IMR-90 (cell line): ENCODE measurements around the gene ETF1. TPM values are rescaled to one million over a fixed set of nuclear protein-coding genes. Genes with fewer than 3 reads are reported as not detected.

Experiments used
- ATAC-seq: fragments of 200-7000 bp; cut with Tn5 transposase; 2 replicates; pipeline ENCODE4 v1.9.1; 2020; ENCODE audit warnings: low read depth, mild to moderate bottlenecking, moderate library complexity
- BruUV-seq: library from RNA; stranded (reverse); fragments of 400-500 nt; replicated peaks from 2 replicates; lab custom pipeline; 2021; lab: Mats Ljungman, UMichigan
- CTCF ChIA-PET: fragments of 300-600 bp; formaldehyde crosslinking; extraction: SDS; loops from one replicate; lab custom pipeline; 2021; ENCODE audit warnings: antibody characterized with exemption; lab: Yijun Ruan, JAX
- POLR2A ChIA-PET: fragments of 300-600 bp; sonication (Branson Sonifier 250); formaldehyde crosslinking; loops from one replicate; lab custom pipeline; 2022; ENCODE audit warnings: antibody characterized with exemption; ENCODE audit not compliant: unreplicated experiment; lab: Charles Lee
- DNase-seq: peaks from one replicate; pipeline ENCODE4 v3.0.0; 2013
- H2AFZ ChIP-seq: replicated peaks from 2 replicates; pipeline ENCODE3; 2013; ENCODE audit warnings: low read length, mild to moderate bottlenecking; ENCODE audit not compliant: poor library complexity
- H2AK5ac ChIP-seq: 2 replicates; pipeline ENCODE4 v1.6.1; 2013; ENCODE audit warnings: low read depth, low read length, inconsistent platforms
- H2AK9ac ChIP-seq: replicated peaks from 2 replicates; pipeline ENCODE3; 2013; ENCODE audit warnings: mild to moderate bottlenecking, low read depth, low read length, moderate library complexity; ENCODE audit not compliant: poor library complexity
- H2BK120ac ChIP-seq: 2 replicates; pipeline ENCODE4 v1.6.1; 2013; ENCODE audit warnings: low read depth, low read length, inconsistent platforms
- H2BK15ac ChIP-seq: 3 replicates; pipeline ENCODE4 v1.6.1; 2013; ENCODE audit warnings: low read depth, low read length, inconsistent platforms
- H2BK20ac ChIP-seq: 2 replicates; pipeline ENCODE4 v1.6.1; 2013; ENCODE audit warnings: low read depth, mild to moderate bottlenecking, inconsistent platforms, low read length, moderate library complexity
- H2BK5ac ChIP-seq: 2 replicates; pipeline ENCODE4 v1.6.1; 2013; ENCODE audit warnings: mild to moderate bottlenecking, low read depth, low read length, inconsistent platforms; ENCODE audit not compliant: poor library complexity, severe bottlenecking
- H3K14ac ChIP-seq: replicated peaks from 2 replicates; pipeline ENCODE4 v1.6.1; 2013; ENCODE audit warnings: low read depth, low read length, inconsistent platforms
- H3K18ac ChIP-seq: 2 replicates; pipeline ENCODE4 v1.6.1; 2013; ENCODE audit warnings: low read depth, low read length, control low read depth
- H3K23ac ChIP-seq: 2 replicates; pipeline ENCODE4 v1.6.1; 2013; ENCODE audit warnings: low read depth, low read length, inconsistent platforms
- H3K27ac ChIP-seq: 2 replicates; pipeline ENCODE4 v1.5.1; 2013; ENCODE audit warnings: mild to moderate bottlenecking, control low read depth, low read length; ENCODE audit not compliant: insufficient read depth
- H3K27me3 ChIP-seq: 2 replicates; pipeline ENCODE4 v1.6.1; 2013; ENCODE audit warnings: low read length; ENCODE audit not compliant: control insufficient read depth, insufficient read depth
- H3K36me3 ChIP-seq: 2 replicates; pipeline ENCODE4 v1.6.1; 2013; ENCODE audit warnings: low read length, mixed read lengths; ENCODE audit not compliant: control insufficient read depth, insufficient read depth
- H3K4ac ChIP-seq: 2 replicates; pipeline ENCODE4 v1.6.1; 2013; ENCODE audit warnings: low read depth, low read length, inconsistent platforms
- H3K4me1 ChIP-seq: 2 replicates; pipeline ENCODE4 v1.6.1; 2013; ENCODE audit warnings: low read length, mixed read lengths; ENCODE audit not compliant: control insufficient read depth, insufficient read depth
- H3K4me2 ChIP-seq: 2 replicates; pipeline ENCODE4 v1.6.1; 2013; ENCODE audit warnings: low read depth, mild to moderate bottlenecking, control low read depth, low read length, moderate library complexity
- H3K4me3 ChIP-seq: 2 replicates; pipeline ENCODE4 v1.5.1; 2013; ENCODE audit warnings: low read depth, mild to moderate bottlenecking, control low read depth, low read length, moderate library complexity; ENCODE audit not compliant: insufficient read depth
- H3K56ac ChIP-seq: 2 replicates; pipeline ENCODE4 v1.6.1; 2013; ENCODE audit warnings: low read length, inconsistent platforms; ENCODE audit not compliant: insufficient read depth; ENCODE audit errors: extremely low read depth
- H3K79me1 ChIP-seq, 2 experiments: 2 replicates each; pipeline ENCODE4 v1.6.1; 2013; ENCODE audit warnings: low read length in 2 of 2, inconsistent platforms in 1 of 2, low read depth in 1 of 2
- H3K9ac ChIP-seq: 2 replicates; pipeline ENCODE4 v1.6.1; 2013; ENCODE audit warnings: low read depth, low read length, control low read depth
- H3K9me1 ChIP-seq: 2 replicates; pipeline ENCODE4 v1.6.1; 2013; ENCODE audit warnings: low read length, inconsistent platforms; ENCODE audit not compliant: insufficient read depth
- H3K9me3 ChIP-seq: 2 replicates; pipeline ENCODE4 v1.6.1; 2013; ENCODE audit warnings: low read length; ENCODE audit not compliant: control insufficient read depth, insufficient read depth
- H4K20me1 ChIP-seq: 2 replicates; pipeline ENCODE4 v1.6.1; 2013; ENCODE audit warnings: low read length, inconsistent platforms; ENCODE audit not compliant: insufficient read depth
- H4K5ac ChIP-seq: 2 replicates; pipeline ENCODE4 v1.6.1; 2013; ENCODE audit warnings: mild to moderate bottlenecking, low read depth, low read length, control low read depth
- H4K8ac ChIP-seq, 2 experiments: 2 replicates each; pipeline ENCODE4 v1.6.1; 2013; ENCODE audit warnings: low read depth in 2 of 2, low read length in 2 of 2, control low read depth in 1 of 2, inconsistent platforms in 1 of 2
- H4K91ac ChIP-seq: 2 replicates; pipeline ENCODE4 v1.6.1; 2013; ENCODE audit warnings: low read depth, low read length, inconsistent platforms; ENCODE audit not compliant: insufficient read depth
- MAFK ChIP-seq: IDR thresholded peaks from 2 replicates; pipeline ENCODE4 v1.6.1; 2012; ENCODE audit warnings: low read depth, low read length, improper control_type of control experiment
- NFE2L2 ChIP-seq: fragments of 150-350 bp; IDR thresholded peaks from 2 replicates; pipeline ENCODE4 v1.6.1; 2016; ENCODE audit warnings: low read depth, mild to moderate bottlenecking, low read length
- WGBS, 2 experiments: methylation state at CpG; one replicate each; pipeline versions ENCODE4 v1.1.5 to v1.1.7; 2013; ENCODE audit warnings: missing lambda C conversion rate in 2 of 2; ENCODE audit not compliant: insufficient read length in 1 of 2; ENCODE audit errors: extremely low coverage in 2 of 2; 5-methylcytosine and 5-hydroxymethylcytosine counted together
- dilution Hi-C: fragments of 300-500 bp; cut with HindIII; formaldehyde crosslinking; loops from one replicate; pipeline ENCODE4 v1.14.3; 2018; ENCODE audit warnings: low sequenced_read_pairs; ENCODE audit not compliant: unreplicated experiment
- in situ Hi-C: fragments of 300-500 bp; cut with MboI; formaldehyde crosslinking; loops from 3 replicates; pipeline ENCODE4 v1.14.3; 2019; ENCODE audit warnings: low sequenced_read_pairs, inconsistent platforms, mixed read lengths
- intact Hi-C: fragments of 100-400 bp; cut with micrococcal nuclease; formaldehyde crosslinking; loops from 2 replicates; pipeline ENCODE4 v1.10.0; 2022
- polyA plus RNA-seq, 3 experiments: library from polyadenylated mRNA; depleted of rRNA; stranded (reverse); fragments of >200 nt; gene quantifications; 2 replicates each; pipeline ENCODE4 v1.2.3, GENCODE V29; 2012; ENCODE audit warnings: low replicate concordance in 1 of 3
- total RNA-seq: library from RNA; depleted of rRNA; stranded (reverse); fragments of >200 nt; gene quantifications from 2 replicates; pipeline ENCODE4 v1.2.3, GENCODE V29; 2012

ETF1 gene
- total and polyA plus RNA-seq, 2 of the 4 experiments (the other 2 are of a cell fraction), result 53.2 to 126 TPM

DNA sequence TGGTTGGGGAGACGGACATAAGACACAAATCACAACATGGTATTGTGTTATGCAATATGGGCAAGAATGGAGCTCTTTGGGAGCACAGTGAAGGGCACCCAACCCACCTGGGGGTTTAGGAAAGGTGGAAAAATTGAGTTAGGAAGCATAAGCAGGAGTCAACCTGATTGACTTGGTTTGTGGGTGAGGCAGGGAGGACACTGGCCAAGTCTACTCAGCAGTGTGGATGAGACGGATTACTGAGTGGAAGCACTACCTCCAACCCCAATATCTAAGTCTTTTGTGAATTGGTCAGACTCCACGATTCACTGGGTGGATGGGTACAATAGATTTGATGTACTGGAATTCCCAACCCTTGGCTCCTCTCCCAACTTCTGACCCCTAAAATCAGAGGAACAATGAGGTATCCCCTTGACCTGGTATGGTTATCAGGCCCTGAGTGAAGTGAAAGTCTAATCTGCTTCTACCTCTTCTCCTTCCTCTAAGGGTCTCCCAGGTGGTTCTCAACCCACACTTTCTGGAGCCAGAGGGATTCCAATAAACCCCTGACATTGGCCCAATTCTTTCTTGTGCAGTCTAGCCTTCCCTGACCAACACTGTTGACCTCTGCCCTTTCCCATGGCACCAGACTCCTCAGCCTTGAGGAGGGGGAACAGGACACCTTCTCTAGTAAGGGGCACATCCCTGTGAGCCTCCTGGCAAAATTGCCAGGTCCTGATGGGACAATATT lies 72.5 kb downstream of the ETF1 start:
- H4K20me1 ChIP-seq, result peaks cover 55% of the 10 kb centered on the region
- H4K91ac ChIP-seq, result no peak overlapping the region
- no peak overlapping the region for H3K4ac ChIP-seq
- H3K27ac ChIP-seq, result no peak overlapping the region
- no peak for TF ChIP-seq MAFK
- TF ChIP-seq NFE2L2, result peak; percentile 44
- ChIA-PET CTCF (no interaction called here), POLR2A (interaction anchor here (0.6 kb wide), 1 partner anchor 104 kb away, joined by 3 read pairs; no protein-coding TSS in a partner anchor)
- H3K4me2 ChIP-seq, result no peak overlapping the region
- no peak overlapping the region for H2AK5ac ChIP-seq
- no peak overlapping the region for H4K8ac ChIP-seq
- peaks cover 9 to 35% of the 10 kb centered on the region in 2 experiments for H3K79me1 ChIP-seq
- ATAC-seq, result peak; percentile 12
- H3K4me3 ChIP-seq, result no peak overlapping the region
- dilution Hi-C loops (no loop called here), in situ Hi-C loops (no loop called here), intact Hi-C loops (no loop called here)
- no peak overlapping the region for H3K9ac ChIP-seq
- H2AK9ac ChIP-seq, result no peak overlapping the region
- H2BK120ac ChIP-seq, result no peak overlapping the region
- peaks cover 10% of the 10 kb centered on the region; the same call in 1 of the 2 replicates for H3K4me1 ChIP-seq
- WGBS, 2 experiments, result no CpG with 5 or more reads among the region's 3 CpGs
- no peak overlapping the region for H2AFZ ChIP-seq
- H3K9me1 ChIP-seq, result peaks cover 20% of the 10 kb centered on the region
- no peak overlapping the region for H4K5ac ChIP-seq
- H2BK15ac ChIP-seq, result no peak overlapping the region
- no peak overlapping the region for H3K56ac ChIP-seq
- peaks cover 2% of the 10 kb centered on the region; the same call in 1 of the 2 replicates for H3K27me3 ChIP-seq
- no peak overlapping the region for H2BK5ac ChIP-seq
- H3K18ac ChIP-seq, result no peak overlapping the region
- no TSS peak for BruUV-seq
- no peaks in the 10 kb centered on the region for H3K9me3 ChIP-seq
- no peak overlapping the region for H3K23ac ChIP-seq
- peaks cover 18% of the 10 kb centered on the region for H3K36me3 ChIP-seq
- no peak overlapping the region for H2BK20ac ChIP-seq
- DNase-seq, result no peak
- no peak overlapping the region for H3K14ac ChIP-seq
